Tibial nerve (tissue), 3 donors: ENCODE results near the gene CDH13.

Experiments used
- EP300 ChIP-seq, 2 donors: sonication (generic); formaldehyde crosslinking; IDR thresholded peaks; one replicate each; pipeline ENCODE4 v1.6.1; 2017; ENCODE audit warnings: antibody characterized with exemption in 2 of 2, mild to moderate bottlenecking in 1 of 2
- POLR2A ChIP-seq, 2 donors: fragments of 450-650 bp; IDR thresholded peaks; one replicate each; pipeline ENCODE4 v1.6.1; 2017; ENCODE audit warnings: antibody characterized with exemption in 2 of 2, mild to moderate bottlenecking in 2 of 2, moderate library complexity in 2 of 2

- TF ChIP-seq POLR2A (IDR thresholded peaks at IDR 0.05) (no peak), EP300 (IDR thresholded peaks at IDR 0.05) (no peak)
These were observed 905.9 kb downstream of the CDH13 start for GRCh38 chr16:83532634-83533033.
